ENCODE results near the gene ATG9A.
A peak's percentile ranks its signal among the peaks of the same experiment; 100 is the strongest.

Gene ATG9A

DNA sequence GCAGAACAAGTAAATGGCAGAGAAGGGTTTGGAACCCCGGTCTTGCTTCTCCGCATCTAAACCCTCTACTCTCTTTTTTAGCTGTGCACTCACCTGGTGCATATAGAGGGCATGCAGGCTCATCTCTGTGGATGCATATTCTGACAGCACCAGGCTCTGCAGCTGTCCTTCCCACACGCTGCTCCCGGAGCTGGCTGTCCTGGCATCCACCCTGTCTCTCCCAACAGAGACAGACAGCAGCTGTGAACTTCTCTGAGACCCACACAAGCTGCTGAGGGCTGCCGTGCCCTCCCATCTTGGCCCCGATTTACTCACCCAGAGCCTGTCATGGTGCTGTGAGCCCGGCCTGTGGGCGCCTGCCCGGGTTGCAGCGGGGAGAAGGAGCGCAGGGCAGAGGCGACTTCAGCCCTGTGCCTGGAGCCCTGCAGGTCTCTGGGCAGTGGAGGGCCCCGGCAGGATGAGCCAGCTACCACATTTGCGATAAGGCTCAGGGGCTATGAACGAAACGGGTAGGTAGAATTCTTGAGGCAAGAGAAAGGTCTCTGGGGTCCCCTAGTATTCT, 7.4 kb downstream of the ATG9A start:
- no peaks in the 10 kb centered on the region for H3K9me3 ChIP-seq
- TF ChIP-seq CTCF (IDR thresholded peaks at IDR 0.05) = no peak
- no peak overlapping the region for H3K4me3 ChIP-seq (ENCODE audit: low read depth in 1 of 2, low read length in 1 of 2)
- H3K27ac ChIP-seq = no peak overlapping the region
- H3K36me3 ChIP-seq = peaks cover 66% of the 10 kb centered on the region
- peaks cover 15% of the 10 kb centered on the region for H3K27me3 ChIP-seq
- peaks cover 72 to 75% of the 10 kb centered on the region in 2 experiments for H3K4me1 ChIP-seq (ENCODE audit: control insufficient read depth in 1 of 2, insufficient read depth in 1 of 2, low read depth in 1 of 2, low read length in 1 of 2)

DNA sequence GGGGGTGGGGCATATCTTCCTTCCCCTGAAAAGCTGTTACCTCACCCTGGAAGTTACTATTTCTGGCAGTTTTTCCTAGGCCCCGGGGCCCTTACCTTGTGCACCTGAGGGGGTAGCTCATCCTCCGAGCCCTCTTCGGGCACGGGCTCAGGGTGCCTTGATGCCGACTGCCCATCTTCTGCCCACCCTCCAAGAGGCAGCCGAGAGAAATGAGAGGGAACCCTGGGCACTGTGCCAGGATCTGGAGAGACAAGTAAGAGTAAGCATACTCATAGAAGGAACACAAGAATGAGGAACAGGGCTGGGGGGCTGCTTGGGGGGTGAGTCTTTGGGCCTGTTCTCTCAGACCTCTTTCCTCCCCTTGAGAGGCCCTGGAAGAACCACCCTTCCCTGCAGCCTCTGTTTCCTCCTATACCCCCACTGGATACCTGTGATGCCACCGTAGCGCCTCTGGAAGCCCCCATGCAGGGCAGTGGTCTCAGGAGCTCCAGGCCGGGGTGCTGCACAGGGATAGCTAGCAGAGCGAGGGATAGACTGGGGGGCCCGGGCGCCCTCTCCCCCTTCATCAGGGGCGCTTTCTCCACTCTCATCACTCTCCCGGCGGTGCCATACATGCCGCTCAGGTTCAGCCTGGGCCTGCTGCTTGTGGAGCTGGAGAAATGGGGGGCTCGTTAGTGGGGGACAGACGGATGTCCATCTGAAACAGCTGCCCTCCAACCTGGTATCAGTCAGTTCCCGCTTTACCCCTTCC, 8.6 kb downstream of the ATG9A start:
- no peak for TF ChIP-seq CTCF (IDR thresholded peaks at IDR 0.05)
- Histone ChIP-seq H3K4me1 (ENCODE audit: control insufficient read depth in 1 of 2, insufficient read depth in 1 of 2, low read depth in 1 of 2, low read length in 1 of 2) (peaks cover 61 to 63% of the 10 kb centered on the region in 2 experiments), H3K36me3 (peaks cover 66% of the 10 kb centered on the region), H3K27ac (no peak overlapping the region), H3K4me3 (ENCODE audit: low read depth in 1 of 2, low read length in 1 of 2) (no peak overlapping the region), H3K27me3 (peaks cover 24% of the 10 kb centered on the region), H3K9me3 (no peaks in the 10 kb centered on the region)

- Histone ChIP-seq H3K4me1 (ENCODE audit: control insufficient read depth in 1 of 2, insufficient read depth in 1 of 2, low read depth in 1 of 2, low read length in 1 of 2) (peaks cover 53 to 55% of the 10 kb centered on the region in 2 experiments), H3K27me3 (peaks cover 29% of the 10 kb centered on the region), H3K36me3 (peaks cover 64% of the 10 kb centered on the region), H3K9me3 (no peaks in the 10 kb centered on the region), H3K4me3 (ENCODE audit: low read depth in 1 of 2, low read length in 1 of 2) (no peak overlapping the region), H3K27ac (no peak overlapping the region)
- no peak for TF ChIP-seq CTCF (IDR thresholded peaks at IDR 0.05)
Observed at GRCh38 chr2:219219784-219220532, 9.5 kb downstream of the ATG9A start.

DNA sequence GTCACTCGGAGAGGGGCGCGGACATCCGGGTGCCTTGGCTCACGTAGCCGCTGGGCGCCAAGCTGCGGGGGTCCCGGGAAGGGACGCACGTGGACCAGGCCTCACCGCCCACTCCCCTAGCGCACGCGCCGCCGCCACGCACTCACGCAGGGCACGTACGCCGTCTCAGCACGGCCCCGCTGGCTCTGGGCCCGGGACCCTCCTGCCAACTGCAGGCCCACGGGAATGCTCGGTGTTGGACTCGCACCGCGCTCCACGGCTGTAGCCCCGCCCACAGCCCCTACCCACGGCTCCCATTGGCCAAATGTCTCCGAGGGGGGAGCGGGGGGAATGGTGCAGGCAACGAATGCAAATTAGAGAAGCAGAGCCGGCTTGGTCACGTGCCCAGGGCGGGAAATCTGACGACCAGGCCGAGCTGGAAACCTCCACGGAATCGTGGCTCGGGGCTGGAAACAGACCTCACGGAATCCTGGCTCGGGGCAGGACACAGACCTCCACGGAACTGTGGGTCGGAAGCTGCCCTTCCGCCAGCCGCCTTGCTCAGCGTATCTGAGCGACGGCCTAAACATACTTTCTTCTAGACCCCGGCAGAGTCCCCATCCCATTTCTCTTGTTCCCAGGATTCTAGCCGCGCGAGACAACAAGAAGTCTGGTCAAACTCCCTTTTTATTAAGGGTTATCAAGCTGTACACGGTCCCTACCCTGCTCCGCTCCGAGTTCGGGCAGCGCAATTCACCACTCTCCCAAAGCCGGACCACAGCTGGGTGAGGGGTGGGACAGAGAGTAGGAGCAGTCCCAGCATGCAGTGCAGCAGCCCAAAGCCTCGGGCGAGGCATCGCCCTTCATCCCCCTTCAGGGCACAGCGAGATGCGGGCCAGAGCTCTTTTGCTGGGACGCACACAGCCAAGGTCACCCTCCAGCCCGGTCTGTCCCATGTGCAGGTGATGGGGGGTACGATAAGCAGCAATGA, 10.4 kb downstream of the ATG9A start, which contains the start of gene ABCB6:
ABCB6 (minus strand) TSS at position 227 of the 970 bp plus-strand sequence. CDS start 285 bp downstream, outside the sequence.
- peaks cover 29% of the 10 kb centered on the region for H3K27me3 ChIP-seq
- peak within 1 kb of the TSS; percentile 84 to 89 for H3K4me3 ChIP-seq (ENCODE audit: low read depth in 1 of 2, low read length in 1 of 2)
- H3K27ac ChIP-seq = peak within 1 kb of the TSS; percentile 69
- H3K36me3 ChIP-seq = peaks cover 62% of the 10 kb centered on the region
- H3K4me1 ChIP-seq (ENCODE audit: control insufficient read depth in 1 of 2, insufficient read depth in 1 of 2, low read depth in 1 of 2, low read length in 1 of 2) = peaks cover 43 to 45% of the 10 kb centered on the region in 2 experiments
- H3K9me3 ChIP-seq = no peaks in the 10 kb centered on the region
- TF ChIP-seq CTCF (IDR thresholded peaks at IDR 0.05) = peak; percentile 30
